Sigmoid colon (tissue), 7 donors: ENCODE measurements around the gene GAMT. TPM values are rescaled to one million over a fixed set of nuclear protein-coding genes. Genes with fewer than 3 reads are reported as not detected.

ENCODE experiments used
- DNase-seq: peaks from one replicate; pipeline ENCODE4 v3.0.0-alpha.2; 2019
- H3K27ac ChIP-seq, 4 donors: fragments of 200-600 bp; sonication (generic); one replicate each; pipeline ENCODE4 v1.5.1; 2016 to 2019; ENCODE audit warnings: mild to moderate bottlenecking in 1 of 4
- H3K27me3 ChIP-seq, 3 donors: fragments of 200-600 bp; sonication (generic); one replicate each; pipeline ENCODE4 v1.5.1; 2019; ENCODE audit warnings: mild to moderate bottlenecking in 1 of 3
- H3K36me3 ChIP-seq, 4 donors: fragments of 200-600 bp; sonication (generic); one replicate each; pipeline ENCODE4 v1.5.1; 2016 to 2019
- H3K4me1 ChIP-seq, 4 donors: fragments of 200-600 bp; sonication (generic); one replicate each; pipeline ENCODE4 v1.5.1; 2017 to 2019
- H3K4me3 ChIP-seq, 4 donors: fragments of 200-600 bp; sonication (generic); one replicate each; pipeline ENCODE4 v1.5.1; 2017 to 2019; ENCODE audit warnings: mild to moderate bottlenecking in 2 of 4, moderate library complexity in 1 of 4
- H3K9me3 ChIP-seq, 4 donors: fragments of 200-600 bp in 3 of 4; sonication (generic) in 3 of 4; one replicate each; pipeline versions ENCODE4 v1.5.1 to v1.6.1; 2013 to 2019
- EP300 ChIP-seq, 4 donors: sonication (generic); formaldehyde crosslinking; IDR thresholded peaks; one replicate each; pipeline ENCODE4 v1.6.1; 2017; ENCODE audit warnings: antibody characterized with exemption in 4 of 4
- POLR2A ChIP-seq, 2 donors: fragments of 450-650 bp; IDR thresholded peaks; one replicate each; pipeline ENCODE4 v1.6.1; 2016; ENCODE audit warnings: antibody characterized with exemption in 2 of 2, mild to moderate bottlenecking in 2 of 2, moderate library complexity in 2 of 2
- POLR2AphosphoS5 ChIP-seq, 4 donors: sonication (generic); formaldehyde crosslinking; IDR thresholded peaks; one replicate each; pipeline ENCODE4 v1.6.1; 2017; ENCODE audit warnings: antibody characterized with exemption in 4 of 4
- WGBS, 2 donors: extraction: QIAGEN DNeasy Blood & Tissue Kit; methylation state at CpG; one replicate each; pipeline ENCODE4 v1.1.7; 2013; 5-methylcytosine and 5-hydroxymethylcytosine counted together
- intact Hi-C: fragments of 100-400 bp; cut with DNase I; formaldehyde crosslinking; loops from one replicate; pipeline ENCODE4 v1.15.1; 2023
- polyA plus RNA-seq, 3 donors: library from polyadenylated mRNA; stranded (reverse); fragments of 200-250 nt; gene quantifications; one replicate each; pipeline ENCODE4 v1.2.3, GENCODE V29; 2013
- total RNA-seq, 4 donors: library from RNA; depleted of rRNA; stranded (reverse); fragments of >200 nt; gene quantifications; one replicate each; pipeline ENCODE4 v1.1.0, GENCODE V29; 2016
- TF ChIP-seq, protein P1 (sequence below), 4 experiments: fragments of 450-650 bp in 3 of 4; fragments of 200-600 bp in 1 of 4; IDR thresholded peaks; one replicate each; pipeline ENCODE4 v1.5.1; 2016 to 2019; ENCODE audit warnings: antibody characterized with exemption in 4 of 4, mild to moderate bottlenecking in 3 of 4, moderate library complexity in 2 of 4
- donor health status: healthy with polysubstance abuse.
- donor health status: Bipolar disorder and iron deficiency.
- donor health status: healthy.

Gene GAMT
- total and polyA plus RNA-seq, 7 donors: 1.8 to 16.6 (median 7.8) TPM

GRCh38 chr19:1422943-1423342 is 21.6 kb upstream of the GAMT start:
- H3K36me3 ChIP-seq: peaks cover 22 to 92% (median 56%) of the 10 kb centered on the region in 4 donors
- intact Hi-C loops: no loop called here
- H3K4me3 ChIP-seq: no peak overlapping the region
- peak overlapping the region in 3 of 4 donors; percentile 45 to 76 (median 73) for H3K27ac ChIP-seq
- TF ChIP-seq POLR2AphosphoS5 (IDR thresholded peaks at IDR 0.05) (no peak), EP300 (IDR thresholded peaks at IDR 0.05) (no peak), POLR2A (IDR thresholded peaks at IDR 0.05) (no peak)
- TF ChIP-seq, protein P1, sequence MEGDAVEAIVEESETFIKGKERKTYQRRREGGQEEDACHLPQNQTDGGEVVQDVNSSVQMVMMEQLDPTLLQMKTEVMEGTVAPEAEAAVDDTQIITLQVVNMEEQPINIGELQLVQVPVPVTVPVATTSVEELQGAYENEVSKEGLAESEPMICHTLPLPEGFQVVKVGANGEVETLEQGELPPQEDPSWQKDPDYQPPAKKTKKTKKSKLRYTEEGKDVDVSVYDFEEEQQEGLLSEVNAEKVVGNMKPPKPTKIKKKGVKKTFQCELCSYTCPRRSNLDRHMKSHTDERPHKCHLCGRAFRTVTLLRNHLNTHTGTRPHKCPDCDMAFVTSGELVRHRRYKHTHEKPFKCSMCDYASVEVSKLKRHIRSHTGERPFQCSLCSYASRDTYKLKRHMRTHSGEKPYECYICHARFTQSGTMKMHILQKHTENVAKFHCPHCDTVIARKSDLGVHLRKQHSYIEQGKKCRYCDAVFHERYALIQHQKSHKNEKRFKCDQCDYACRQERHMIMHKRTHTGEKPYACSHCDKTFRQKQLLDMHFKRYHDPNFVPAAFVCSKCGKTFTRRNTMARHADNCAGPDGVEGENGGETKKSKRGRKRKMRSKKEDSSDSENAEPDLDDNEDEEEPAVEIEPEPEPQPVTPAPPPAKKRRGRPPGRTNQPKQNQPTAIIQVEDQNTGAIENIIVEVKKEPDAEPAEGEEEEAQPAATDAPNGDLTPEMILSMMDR (IDR thresholded peaks at IDR 0.05): no peak
- no peak for DNase-seq
- H3K4me1 ChIP-seq: peaks cover 0 to 31% (median 19%) of the 10 kb centered on the region in 4 donors
- no peaks in the 10 kb centered on the region for H3K27me3 ChIP-seq
- no peaks in the 10 kb centered on the region for H3K9me3 ChIP-seq
- 91 to 94% methylated on average over 24 of the region's 24 CpGs for WGBS, 2 donors

GRCh38 chr19:1422360-1422759 is 21.0 kb upstream of the GAMT start:
- Histone ChIP-seq H3K27me3 (no peaks in the 10 kb centered on the region), H3K27ac (peak overlapping the region in 3 of 4 donors; percentile 35 to 76 (median 73)), H3K4me1 (peaks cover 0 to 37% (median 24%) of the 10 kb centered on the region in 4 donors), H3K9me3 (no peaks in the 10 kb centered on the region), H3K4me3 (no peak overlapping the region), H3K36me3 (peaks cover 22 to 86% (median 55%) of the 10 kb centered on the region in 4 donors)
- TF ChIP-seq, protein P1 (IDR thresholded peaks at IDR 0.05): no peak
- peak in 3 of 4 donors; percentile 26 to 69 (median 62) for TF ChIP-seq POLR2AphosphoS5 (IDR thresholded peaks at IDR 0.05)
- TF ChIP-seq EP300 (IDR thresholded peaks at IDR 0.05): peak in 2 of 4 donors; percentile 45 to 50
- TF ChIP-seq POLR2A (IDR thresholded peaks at IDR 0.05): no peak
- no peak for DNase-seq
- intact Hi-C loops: no loop called here
- WGBS, 2 donors: 74 to 80% methylated on average over 16 of the region's 16 CpGs

DNA sequence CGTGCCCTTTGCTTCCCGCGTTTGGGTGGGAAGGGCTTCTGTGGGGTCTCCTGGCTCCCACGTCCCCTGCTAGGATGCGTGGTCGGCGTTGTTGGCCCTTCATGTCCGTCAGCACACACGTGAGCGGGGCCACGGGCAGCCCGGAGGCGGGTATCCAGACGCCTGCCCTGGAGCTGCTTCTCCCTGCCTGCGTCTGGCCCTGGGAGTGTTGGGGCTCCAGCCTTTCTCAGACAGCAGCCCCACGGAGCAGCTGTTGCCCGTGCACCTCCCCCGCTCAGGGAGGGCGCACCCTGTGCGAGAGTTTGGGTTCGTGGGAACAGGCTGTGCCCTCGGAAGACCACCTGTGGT is 20.6 kb upstream of the GAMT start:
- Histone ChIP-seq H3K27me3 (no peaks in the 10 kb centered on the region), H3K4me3 (no peak overlapping the region), H3K9me3 (no peaks in the 10 kb centered on the region), H3K4me1 (peaks cover 0 to 41% (median 28%) of the 10 kb centered on the region in 4 donors), H3K36me3 (peaks cover 19 to 82% (median 53%) of the 10 kb centered on the region in 4 donors), H3K27ac (peak overlapping the region in 3 of 4 donors; percentile 35 to 76 (median 73))
- intact Hi-C loops: no loop called here
- TF ChIP-seq POLR2A (IDR thresholded peaks at IDR 0.05): no peak
- no peak for TF ChIP-seq POLR2AphosphoS5 (IDR thresholded peaks at IDR 0.05)
- TF ChIP-seq, protein P1 (IDR thresholded peaks at IDR 0.05): no peak
- TF ChIP-seq EP300 (IDR thresholded peaks at IDR 0.05): no peak
- DNase-seq: no peak
- WGBS, 2 donors: 90% methylated on average over 22 of the region's 22 CpGs

- H3K27ac ChIP-seq: peak overlapping the region in 3 of 4 donors; percentile 35 to 76 (median 73)
- intact Hi-C loops: no loop called here
- H3K9me3 ChIP-seq: no peaks in the 10 kb centered on the region
- TF ChIP-seq POLR2A (IDR thresholded peaks at IDR 0.05) (no peak), POLR2AphosphoS5 (IDR thresholded peaks at IDR 0.05) (no peak), EP300 (IDR thresholded peaks at IDR 0.05) (no peak)
- TF ChIP-seq, protein P1 (IDR thresholded peaks at IDR 0.05): no peak
- 94 to 95% methylated on average over 37 of the region's 37 CpGs for WGBS, 2 donors
- no peaks in the 10 kb centered on the region for H3K27me3 ChIP-seq
- H3K4me3 ChIP-seq: no peak overlapping the region
- H3K36me3 ChIP-seq: peaks cover 19 to 77% (median 53%) of the 10 kb centered on the region in 4 donors
- peaks cover 0 to 47% (median 33%) of the 10 kb centered on the region in 4 donors for H3K4me1 ChIP-seq
- DNase-seq: no peak
Measured at GRCh38 chr19:1421218-1421957, 20.0 kb upstream of the GAMT start.
